ENCODE results near the gene RBPJL. TPM values are rescaled to one million over a fixed set of nuclear protein-coding genes. Genes with fewer than 3 reads are reported as not detected.
A peak's percentile ranks its signal among the peaks of the same experiment; 100 is the strongest.

Gene RBPJL
- total RNA-seq, 1 donor from 2014 or later: not detected

GRCh38 chr20:45288376-45288775 is 18.3 kb upstream of the RBPJL start:
- no peak overlapping the region for H3K27ac Mint-ChIP-seq
- no peak overlapping the region for H3K4me3 Mint-ChIP-seq
- peaks cover 6% of the 10 kb centered on the region for H3K4me1 Mint-ChIP-seq
- DNase-seq: no peak
- H3K27me3 Mint-ChIP-seq: peaks cover 43% of the 10 kb centered on the region
- intact Hi-C loops (cut with micrococcal nuclease): no loop called here
- H3K9me3 Mint-ChIP-seq: no peaks in the 10 kb centered on the region
- no peaks in the 10 kb centered on the region for H3K36me3 Mint-ChIP-seq (ENCODE audit: low read depth)

- intact Hi-C loops (cut with micrococcal nuclease): no loop called here
- DNase-seq: no peak
- Mint-ChIP-seq H3K36me3 (ENCODE audit: low read depth) (no peaks in the 10 kb centered on the region), H3K4me1 (peaks cover 8% of the 10 kb centered on the region), H3K27me3 (peaks cover 43% of the 10 kb centered on the region), H3K27ac (no peak overlapping the region), H3K9me3 (no peaks in the 10 kb centered on the region), H3K4me3 (no peak overlapping the region)
Observed at GRCh38 chr20:45288860-45289259, 17.8 kb upstream of the RBPJL start.

DNA sequence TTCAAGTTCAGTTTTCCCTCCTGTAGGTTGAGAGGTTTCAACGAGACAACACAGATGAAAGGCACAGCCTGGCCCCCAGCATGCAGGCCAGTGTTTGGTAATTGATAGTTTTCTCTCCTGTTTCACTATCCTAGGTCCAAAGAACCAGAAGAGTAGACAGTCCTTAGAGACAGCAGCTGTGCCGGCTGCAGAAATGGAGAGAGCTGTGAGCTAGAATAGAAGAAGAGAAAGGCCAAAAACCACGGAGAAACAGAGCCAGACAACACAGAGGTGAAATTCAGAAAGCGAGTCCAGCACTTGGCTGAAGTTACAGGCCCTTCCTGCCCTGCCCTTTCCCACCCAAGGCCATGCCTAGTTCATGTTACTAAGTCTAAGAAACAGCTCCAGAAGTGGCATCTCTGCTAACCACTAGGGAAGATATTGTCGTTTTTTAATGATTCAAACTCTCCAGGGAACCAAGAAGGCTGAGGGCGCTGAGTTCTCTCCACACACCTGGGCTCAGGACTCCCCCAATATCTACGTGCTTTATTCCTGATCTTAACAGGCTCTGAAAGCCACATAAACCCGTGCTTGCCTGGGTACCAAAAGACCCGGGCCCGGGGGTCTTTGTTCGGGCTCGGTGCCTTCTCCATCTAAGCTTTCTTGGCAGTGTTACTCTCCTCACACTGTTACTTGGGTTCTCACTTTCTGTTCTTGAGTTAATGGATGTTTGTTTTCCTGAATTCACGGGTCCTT is 16.5 kb upstream of the RBPJL start:
- Mint-ChIP-seq H3K9me3 (no peaks in the 10 kb centered on the region), H3K27ac (no peak overlapping the region), H3K27me3 (peaks cover 40% of the 10 kb centered on the region), H3K36me3 (ENCODE audit: low read depth) (no peaks in the 10 kb centered on the region), H3K4me3 (no peak overlapping the region), H3K4me1 (peaks cover 10% of the 10 kb centered on the region)
- no peak for DNase-seq
- intact Hi-C loops (cut with micrococcal nuclease): loop anchor here (2.0 to 5.0 kb wide), 2 partner anchors 193 to 245 kb away; no protein-coding TSS in a partner anchor

- no peaks in the 10 kb centered on the region for H3K9me3 Mint-ChIP-seq
- DNase-seq: peak; percentile 91
- no peak overlapping the region for H3K4me3 Mint-ChIP-seq
- no peak overlapping the region for H3K27ac Mint-ChIP-seq
- peaks cover 10% of the 10 kb centered on the region for H3K4me1 Mint-ChIP-seq
- intact Hi-C loops (cut with micrococcal nuclease): loop anchor here (1.0 to 5.0 kb wide), 4 partner anchors 10 to 246 kb away; no protein-coding TSS in a partner anchor
- no peaks in the 10 kb centered on the region for H3K36me3 Mint-ChIP-seq (ENCODE audit: low read depth)
- H3K27me3 Mint-ChIP-seq: peaks cover 39% of the 10 kb centered on the region
Observed at GRCh38 chr20:45290677-45291355, 15.8 kb upstream of the RBPJL start.

- Mint-ChIP-seq H3K36me3 (ENCODE audit: low read depth) (no peaks in the 10 kb centered on the region), H3K9me3 (no peaks in the 10 kb centered on the region), H3K27me3 (peaks cover 39% of the 10 kb centered on the region), H3K27ac (no peak overlapping the region), H3K4me3 (no peak overlapping the region), H3K4me1 (peaks cover 13% of the 10 kb centered on the region)
- DNase-seq: no peak
- intact Hi-C loops (cut with micrococcal nuclease): loop anchor here (1.0 to 5.0 kb wide), 4 partner anchors 10 to 247 kb away; no protein-coding TSS in a partner anchor
Observed at GRCh38 chr20:45291526-45291925, 15.1 kb upstream of the RBPJL start.

GRCh38 chr20:45292343-45292742 is 14.3 kb upstream of the RBPJL start:
- Mint-ChIP-seq H3K27me3 (peaks cover 36% of the 10 kb centered on the region), H3K27ac (no peak overlapping the region), H3K4me1 (peaks cover 13% of the 10 kb centered on the region), H3K9me3 (no peaks in the 10 kb centered on the region), H3K4me3 (peak overlapping the region; percentile 81), H3K36me3 (ENCODE audit: low read depth) (no peaks in the 10 kb centered on the region)
- intact Hi-C loops (cut with micrococcal nuclease): loop anchor here (5.0 kb wide), 1 partner anchor 195 kb away; no protein-coding TSS in a partner anchor
- no peak for DNase-seq

DNA sequence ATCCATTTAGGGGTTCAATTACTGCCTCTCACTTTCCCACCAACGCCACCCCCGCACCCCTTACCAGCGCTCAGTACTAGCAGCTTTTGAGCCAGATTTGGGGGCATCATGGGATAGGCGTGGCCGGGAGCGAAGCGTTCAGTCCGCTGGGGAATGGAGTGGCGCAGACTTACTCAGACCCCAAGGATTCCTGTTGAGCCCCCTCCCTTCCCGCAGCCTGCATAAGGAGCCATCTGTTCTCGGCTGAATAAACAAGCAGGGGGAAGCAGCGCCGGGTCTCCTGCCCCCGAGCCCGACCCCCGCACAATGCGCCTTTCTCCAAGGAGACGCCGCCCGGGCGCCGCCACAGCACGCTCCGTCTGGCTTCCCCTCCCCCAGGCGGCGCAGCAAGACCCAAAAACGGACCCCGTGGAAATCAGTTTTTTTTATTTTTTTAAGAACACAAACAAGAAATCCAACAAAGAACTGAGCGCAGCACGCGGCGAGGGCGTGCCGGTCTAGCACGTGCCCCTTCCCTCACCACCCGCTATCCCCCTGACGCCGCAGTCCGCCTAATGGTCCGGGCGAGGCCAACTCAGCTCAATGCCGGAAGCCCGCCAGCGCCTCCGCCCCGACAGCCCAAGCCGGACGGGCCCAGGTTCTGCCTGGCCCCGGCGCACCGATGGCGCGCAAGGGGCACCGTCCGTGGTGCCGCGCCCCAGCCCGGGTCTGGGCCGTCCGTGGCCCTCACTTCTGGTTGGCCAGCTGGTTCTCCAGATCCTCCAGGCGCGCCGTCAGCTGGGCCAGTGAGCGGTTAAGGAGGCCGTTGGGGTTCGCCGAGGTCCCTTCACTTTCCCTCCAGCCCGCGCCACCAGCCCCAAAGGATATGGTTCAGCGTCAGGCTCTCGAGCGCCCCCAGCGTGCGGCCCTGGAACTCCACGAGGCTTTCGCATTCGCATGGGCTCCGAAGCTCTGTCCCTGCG is 13.3 kb upstream of the RBPJL start:
- H3K9me3 Mint-ChIP-seq: no peaks in the 10 kb centered on the region
- DNase-seq: peak; percentile 96
- H3K36me3 Mint-ChIP-seq (ENCODE audit: low read depth): no peaks in the 10 kb centered on the region
- H3K4me3 Mint-ChIP-seq: peak overlapping the region; percentile 81
- peaks cover 32% of the 10 kb centered on the region for H3K27me3 Mint-ChIP-seq
- intact Hi-C loops (cut with micrococcal nuclease): loop anchor here (5.0 kb wide), 1 partner anchor 196 kb away; no protein-coding TSS in a partner anchor
- peaks cover 13% of the 10 kb centered on the region for H3K4me1 Mint-ChIP-seq
- no peak overlapping the region for H3K27ac Mint-ChIP-seq

DNA sequence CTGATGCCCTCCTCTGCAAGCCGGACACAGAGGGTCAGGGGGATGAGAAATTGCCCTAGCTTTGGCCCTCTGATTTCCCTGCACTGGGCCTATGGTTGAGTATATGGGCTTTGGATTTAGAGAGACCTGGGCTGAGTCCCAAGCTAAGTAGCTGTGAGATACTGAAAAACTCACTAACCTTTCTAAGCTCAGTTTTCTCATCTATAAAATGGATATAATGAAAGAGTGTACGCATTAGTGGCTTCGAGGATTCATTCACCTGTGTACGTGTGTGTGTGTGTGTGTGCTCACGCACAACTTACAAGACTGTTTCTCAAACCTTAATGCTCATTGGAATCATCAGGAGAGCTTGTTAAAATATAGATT is 12.7 kb upstream of the RBPJL start:
- Mint-ChIP-seq H3K27ac (no peak overlapping the region), H3K9me3 (no peaks in the 10 kb centered on the region), H3K4me3 (peak overlapping the region; percentile 81), H3K27me3 (peaks cover 26% of the 10 kb centered on the region), H3K4me1 (peaks cover 13% of the 10 kb centered on the region), H3K36me3 (ENCODE audit: low read depth) (no peaks in the 10 kb centered on the region)
- intact Hi-C loops (cut with micrococcal nuclease): loop anchor here (5.0 kb wide), 1 partner anchor 197 kb away; no protein-coding TSS in a partner anchor
- no peak for DNase-seq

DNA sequence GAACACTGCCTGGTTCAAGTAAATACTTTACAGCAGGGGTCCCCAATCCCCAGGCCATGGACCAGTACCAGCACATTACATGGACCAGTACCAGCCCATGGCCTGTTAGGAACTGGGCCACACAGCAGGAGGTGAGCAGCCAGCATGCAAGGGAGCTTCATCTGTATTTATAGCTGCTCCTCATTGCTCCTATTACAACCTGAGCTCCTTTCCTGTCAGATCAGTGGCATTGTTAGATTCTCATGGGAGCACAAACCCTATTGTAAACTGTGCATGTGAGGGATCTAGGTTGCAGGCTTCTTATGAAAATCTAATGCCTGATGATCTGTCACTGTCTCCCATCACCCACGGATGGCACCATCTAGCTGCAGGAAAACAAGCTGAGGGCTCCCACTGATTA is 12.0 kb upstream of the RBPJL start:
- Mint-ChIP-seq H3K4me1 (peaks cover 15% of the 10 kb centered on the region), H3K27me3 (peaks cover 26% of the 10 kb centered on the region), H3K27ac (no peak overlapping the region), H3K4me3 (no peak overlapping the region), H3K9me3 (no peaks in the 10 kb centered on the region), H3K36me3 (ENCODE audit: low read depth) (no peaks in the 10 kb centered on the region)
- intact Hi-C loops (cut with micrococcal nuclease): loop anchor here (5.0 kb wide), 1 partner anchor 197 kb away; no protein-coding TSS in a partner anchor
- DNase-seq: no peak

- H3K9me3 Mint-ChIP-seq: no peaks in the 10 kb centered on the region
- H3K27me3 Mint-ChIP-seq: peaks cover 12% of the 10 kb centered on the region
- no peak overlapping the region for H3K4me3 Mint-ChIP-seq
- no peak overlapping the region for H3K27ac Mint-ChIP-seq
- intact Hi-C loops (cut with micrococcal nuclease): no loop called here
- no peaks in the 10 kb centered on the region for H3K36me3 Mint-ChIP-seq (ENCODE audit: low read depth)
- H3K4me1 Mint-ChIP-seq: peaks cover 28% of the 10 kb centered on the region
- DNase-seq: no peak
Observed at GRCh38 chr20:45297786-45298497, 8.7 kb upstream of the RBPJL start.

GRCh38 chr20:45299786-45300185 is 6.9 kb upstream of the RBPJL start:
- intact Hi-C loops (cut with micrococcal nuclease): loop anchor here (5.0 kb wide), 1 partner anchor 453 kb away; no protein-coding TSS in a partner anchor
- no peaks in the 10 kb centered on the region for H3K9me3 Mint-ChIP-seq
- peaks cover 13% of the 10 kb centered on the region for H3K27me3 Mint-ChIP-seq
- H3K27ac Mint-ChIP-seq: no peak overlapping the region
- H3K4me3 Mint-ChIP-seq: no peak overlapping the region
- H3K4me1 Mint-ChIP-seq: peaks cover 34% of the 10 kb centered on the region
- no peak for DNase-seq
- H3K36me3 Mint-ChIP-seq (ENCODE audit: low read depth): peaks cover 5% of the 10 kb centered on the region

- Mint-ChIP-seq H3K27me3 (peaks cover 14% of the 10 kb centered on the region), H3K4me1 (peaks cover 34% of the 10 kb centered on the region), H3K36me3 (ENCODE audit: low read depth) (peaks cover 5% of the 10 kb centered on the region), H3K9me3 (no peaks in the 10 kb centered on the region), H3K27ac (no peak overlapping the region), H3K4me3 (no peak overlapping the region)
- peak; percentile 80 for DNase-seq
- intact Hi-C loops (cut with micrococcal nuclease): loop anchor here (1.0 to 5.0 kb wide), 2 partner anchors 10 to 451 kb away; no protein-coding TSS in a partner anchor
Observed at GRCh38 chr20:45300961-45301360, 5.7 kb upstream of the RBPJL start.

- intact Hi-C loops (cut with micrococcal nuclease): loop anchor here (1.0 to 5.0 kb wide), 2 partner anchors 11 to 450 kb away; no protein-coding TSS in a partner anchor
- no peaks in the 10 kb centered on the region for H3K9me3 Mint-ChIP-seq
- peaks cover 11% of the 10 kb centered on the region for H3K27me3 Mint-ChIP-seq
- no peak for DNase-seq
- H3K36me3 Mint-ChIP-seq (ENCODE audit: low read depth): peaks cover 5% of the 10 kb centered on the region
- H3K27ac Mint-ChIP-seq: peak overlapping the region; percentile 60
- peaks cover 31% of the 10 kb centered on the region for H3K4me1 Mint-ChIP-seq
- peak overlapping the region; percentile 15 for H3K4me3 Mint-ChIP-seq
Observed at GRCh38 chr20:45301824-45302271, 4.8 kb upstream of the RBPJL start.
